C4-2B (cell line): ENCODE measurements around the gene ADARB2.

ENCODE experiments used
- ZFX ChIP-seq: fragments of 450-650 bp; IDR thresholded peaks from 2 replicates; pipeline ENCODE4 v1.6.1; 2017
- TF ChIP-seq, protein P1 (sequence below): fragments of 450-650 bp; conservative IDR thresholded peaks from 2 replicates; pipeline ENCODE4 v1.5.1; 2017; ENCODE audit warnings: mild to moderate bottlenecking

DNA sequence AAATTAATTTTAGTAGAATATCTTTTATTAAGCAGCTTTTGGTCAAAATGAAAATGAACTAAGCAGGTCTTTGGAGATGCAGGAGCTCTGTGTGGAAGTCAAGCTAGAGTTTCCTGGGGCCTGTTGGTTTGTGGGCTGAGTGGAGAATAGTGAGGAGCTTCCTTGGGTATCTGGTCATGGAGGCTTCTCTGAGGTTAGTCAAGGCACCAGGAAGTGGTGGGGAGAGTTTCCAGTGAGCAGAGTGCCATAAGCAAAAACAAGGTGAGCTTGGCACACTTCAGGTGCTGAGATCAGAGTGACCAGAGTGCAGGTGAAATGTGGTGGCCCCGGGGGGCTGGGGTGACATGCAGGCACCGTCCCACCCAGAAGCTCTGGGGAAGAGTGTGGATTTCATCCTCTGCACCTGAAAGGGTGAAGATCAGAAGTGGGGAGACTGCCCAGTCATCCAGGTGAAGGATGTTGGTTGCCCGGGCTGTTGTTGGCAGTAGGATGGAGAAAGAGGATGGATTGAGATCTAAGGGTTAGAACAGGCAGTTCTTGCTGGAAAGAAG is 603.8 kb downstream of the ADARB2 start:
- TF ChIP-seq, protein P1, sequence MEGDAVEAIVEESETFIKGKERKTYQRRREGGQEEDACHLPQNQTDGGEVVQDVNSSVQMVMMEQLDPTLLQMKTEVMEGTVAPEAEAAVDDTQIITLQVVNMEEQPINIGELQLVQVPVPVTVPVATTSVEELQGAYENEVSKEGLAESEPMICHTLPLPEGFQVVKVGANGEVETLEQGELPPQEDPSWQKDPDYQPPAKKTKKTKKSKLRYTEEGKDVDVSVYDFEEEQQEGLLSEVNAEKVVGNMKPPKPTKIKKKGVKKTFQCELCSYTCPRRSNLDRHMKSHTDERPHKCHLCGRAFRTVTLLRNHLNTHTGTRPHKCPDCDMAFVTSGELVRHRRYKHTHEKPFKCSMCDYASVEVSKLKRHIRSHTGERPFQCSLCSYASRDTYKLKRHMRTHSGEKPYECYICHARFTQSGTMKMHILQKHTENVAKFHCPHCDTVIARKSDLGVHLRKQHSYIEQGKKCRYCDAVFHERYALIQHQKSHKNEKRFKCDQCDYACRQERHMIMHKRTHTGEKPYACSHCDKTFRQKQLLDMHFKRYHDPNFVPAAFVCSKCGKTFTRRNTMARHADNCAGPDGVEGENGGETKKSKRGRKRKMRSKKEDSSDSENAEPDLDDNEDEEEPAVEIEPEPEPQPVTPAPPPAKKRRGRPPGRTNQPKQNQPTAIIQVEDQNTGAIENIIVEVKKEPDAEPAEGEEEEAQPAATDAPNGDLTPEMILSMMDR: no peak
- no peak for TF ChIP-seq ZFX
